Measurements from ENCODE around the gene BABAM2.
A peak's percentile ranks its signal among the peaks of the same experiment; 100 is the strongest.
"Not testable (repeated sequence)": the region's sequence is repeated elsewhere in the genome, so short reads cannot be mapped to it uniquely, and the experiment has no call there.

BABAM2 gene

GRCh38 chr2:27881815-27882583 is 8.5 kb upstream of the BABAM2 start:
- DNase-seq = not testable (repeated sequence)

- not testable (repeated sequence) for DNase-seq
Observed at GRCh38 chr2:27882584-27882922, 8.0 kb upstream of the BABAM2 start.

- DNase-seq = no peak
Observed at GRCh38 chr2:27884601-27885000, 5.9 kb upstream of the BABAM2 start.

DNA sequence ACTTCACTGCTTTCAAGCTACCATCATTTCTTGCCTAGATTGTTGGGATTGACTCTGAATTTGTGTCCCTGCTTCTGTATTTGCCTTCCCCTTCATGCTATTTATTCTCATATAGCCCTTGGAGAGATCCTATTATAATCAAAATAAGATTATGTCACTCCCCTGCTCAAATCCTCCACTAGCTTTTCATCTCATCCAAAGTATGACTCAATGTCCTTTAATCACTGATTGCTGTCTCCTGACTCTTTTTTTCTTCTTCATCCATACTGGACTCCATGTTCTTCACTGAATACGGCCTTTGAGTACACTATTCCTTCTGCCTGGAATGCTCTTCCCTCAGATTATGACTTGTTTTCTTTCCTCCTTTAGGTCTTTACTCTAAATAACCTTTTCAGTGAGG is 5.3 kb upstream of the BABAM2 start:
- no peak for DNase-seq

DNA sequence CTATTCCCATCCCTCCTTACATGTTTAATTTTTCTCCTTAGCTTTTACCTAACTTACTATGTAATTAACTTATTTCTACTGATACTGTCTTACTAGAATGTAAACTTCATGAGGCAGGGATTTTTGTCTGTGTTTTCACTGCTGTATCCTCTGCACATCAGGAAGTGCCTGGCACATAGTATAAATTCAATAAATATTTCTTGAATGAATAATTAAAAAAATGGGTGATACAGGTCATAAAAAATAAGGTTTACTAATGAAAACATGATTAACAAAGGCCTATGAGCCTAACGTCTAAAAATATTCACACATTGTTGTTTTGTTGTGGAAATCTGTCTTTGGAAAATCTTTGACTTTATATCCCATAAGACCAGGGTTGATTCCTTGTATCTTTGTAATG is 4.9 kb upstream of the BABAM2 start:
- no peak for DNase-seq

GRCh38 chr2:27886322-27886721 is 4.2 kb upstream of the BABAM2 start:
- DNase-seq = no peak

DNA sequence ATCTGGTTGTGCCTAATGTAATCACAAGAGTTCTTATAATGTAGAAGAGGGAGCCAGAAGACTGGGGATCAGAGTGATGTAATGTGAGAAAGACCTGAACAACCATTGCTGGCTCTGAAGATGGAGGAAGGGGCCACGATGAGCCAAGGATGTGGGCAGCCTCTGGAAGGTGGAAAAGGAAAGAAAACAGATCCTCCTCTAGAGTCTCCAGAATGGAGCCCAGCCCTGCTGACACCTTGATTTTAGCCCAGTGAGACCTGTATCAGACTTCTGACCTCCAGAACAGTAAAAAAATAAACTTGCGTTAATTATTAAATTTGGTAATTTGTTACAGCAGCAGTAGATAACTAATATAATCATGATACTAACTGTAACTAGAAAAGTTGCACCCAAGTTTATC is 3.4 kb upstream of the BABAM2 start:
- DNase-seq = no peak

DNA sequence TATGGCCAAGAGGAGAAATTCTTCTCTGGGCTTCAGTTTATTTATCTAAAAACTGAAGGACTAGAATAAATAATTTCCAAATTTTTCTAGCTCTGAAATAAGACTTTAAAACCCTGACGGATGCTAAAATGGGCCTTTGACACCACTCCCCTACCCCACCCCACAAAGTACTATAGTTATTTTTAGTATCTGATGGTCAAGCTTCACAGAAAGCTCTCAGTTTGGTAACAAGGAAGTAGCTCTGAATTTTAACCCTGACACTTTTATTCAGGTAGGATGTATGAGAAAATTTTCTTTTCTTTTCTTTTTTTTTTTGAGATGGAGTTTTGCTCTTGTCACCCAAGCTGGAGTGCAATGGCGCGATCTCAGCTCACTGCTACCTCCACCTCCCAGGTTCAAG is 2.7 kb upstream of the BABAM2 start:
- no peak for DNase-seq

DNA sequence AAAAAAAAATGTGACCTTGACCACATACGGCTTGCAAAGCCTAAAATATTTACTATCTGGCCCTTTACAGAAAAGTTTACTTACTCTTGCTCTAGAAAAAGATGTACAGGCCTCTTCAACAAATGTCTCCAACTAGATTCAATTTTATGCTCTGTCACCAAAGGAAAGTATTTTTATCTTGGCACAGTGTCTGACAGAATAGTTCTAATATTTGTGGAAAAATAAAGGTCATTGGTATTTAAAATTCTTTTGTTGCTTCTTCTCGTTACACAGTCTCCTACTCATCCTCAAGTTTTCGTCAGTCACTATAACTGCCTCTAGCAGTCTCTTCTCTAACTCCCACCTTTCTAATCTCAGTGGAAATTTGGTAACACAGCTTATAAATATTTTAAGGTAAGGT is 1.7 kb upstream of the BABAM2 start:
- DNase-seq = no peak

DNA sequence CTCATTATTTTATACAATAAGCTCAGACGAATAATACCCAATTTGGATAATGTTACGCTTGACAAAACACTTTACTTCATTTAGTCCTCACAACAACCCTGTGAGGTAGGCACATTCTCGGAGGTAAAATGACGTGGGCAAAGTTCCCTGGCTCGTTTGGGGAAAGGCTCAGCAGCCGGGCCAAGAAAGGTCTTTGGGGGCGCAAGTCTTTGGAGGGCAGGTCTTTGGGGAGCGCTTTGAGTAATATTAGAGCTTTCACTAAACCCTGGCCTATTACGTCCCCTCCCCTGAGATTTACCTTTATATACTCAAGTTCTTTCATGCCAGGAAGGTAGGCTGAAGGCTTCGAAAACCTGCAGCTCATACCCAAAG is 769 bp upstream of the BABAM2 start:
- DNase-seq = no peak

- peak; percentile 90 for DNase-seq
Observed at GRCh38 chr2:27890924-27891672, 569 bp downstream of the BABAM2 start.

GRCh38 chr2:27891673-27892105 is 1.2 kb downstream of the BABAM2 start:
- DNase-seq = no peak

GRCh38 chr2:27893006-27893405 is 2.5 kb downstream of the BABAM2 start:
- DNase-seq = peak; percentile 49

DNA sequence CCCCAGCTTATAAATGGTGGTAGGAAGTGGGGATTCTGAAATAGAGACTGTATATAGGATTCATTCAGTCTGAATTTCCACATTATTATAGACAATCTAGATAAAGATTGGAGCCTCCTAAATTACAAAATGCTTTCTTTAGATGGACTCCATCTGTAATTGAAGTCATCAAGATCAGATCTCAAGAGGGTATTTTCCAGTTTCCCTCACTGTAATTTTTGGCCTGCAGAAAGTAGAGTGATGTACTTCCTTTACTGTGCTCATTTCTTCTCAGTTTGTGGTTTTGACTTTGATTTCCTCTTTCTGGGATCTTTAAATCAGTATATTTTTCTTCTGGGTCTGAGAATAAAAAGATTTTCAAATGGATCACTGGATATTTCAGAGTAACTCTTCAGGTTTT is 7.2 kb downstream of the BABAM2 start:
- DNase-seq = peak; percentile 34

- peak; percentile 58 for DNase-seq
Observed at GRCh38 chr2:27901234-27901633, 10.7 kb downstream of the BABAM2 start.

GRCh38 chr2:27902098-27902497 is 11.6 kb downstream of the BABAM2 start:
- no peak for DNase-seq

- no peak for DNase-seq
Observed at GRCh38 chr2:27903018-27903417, 12.5 kb downstream of the BABAM2 start.

GRCh38 chr2:27903649-27904404 is 13.3 kb downstream of the BABAM2 start:
- DNase-seq = peak; percentile 43

GRCh38 chr2:27904405-27904665 is 13.8 kb downstream of the BABAM2 start:
- peak; percentile 64 for DNase-seq

GRCh38 chr2:27906074-27906473 is 15.5 kb downstream of the BABAM2 start:
- no peak for DNase-seq

DNA sequence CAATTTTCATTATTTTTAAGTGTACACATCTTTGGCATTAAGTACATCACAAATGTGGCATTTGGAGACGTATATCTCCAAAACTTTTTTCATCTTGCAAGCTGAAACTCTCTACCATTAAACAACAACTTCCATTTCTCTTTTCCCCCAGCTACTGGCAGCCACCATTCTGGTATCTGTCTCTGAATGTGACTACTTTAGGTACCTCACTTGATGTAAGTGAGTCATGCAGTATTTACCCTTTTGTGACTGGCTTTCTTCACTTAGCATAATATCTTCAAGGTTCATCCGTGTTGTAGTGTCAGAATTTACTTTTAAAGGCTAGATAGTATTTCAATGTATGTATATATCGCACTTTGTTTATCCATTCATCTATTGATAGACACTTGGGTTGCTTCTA is 17.0 kb downstream of the BABAM2 start:
- DNase-seq = no peak

DNA sequence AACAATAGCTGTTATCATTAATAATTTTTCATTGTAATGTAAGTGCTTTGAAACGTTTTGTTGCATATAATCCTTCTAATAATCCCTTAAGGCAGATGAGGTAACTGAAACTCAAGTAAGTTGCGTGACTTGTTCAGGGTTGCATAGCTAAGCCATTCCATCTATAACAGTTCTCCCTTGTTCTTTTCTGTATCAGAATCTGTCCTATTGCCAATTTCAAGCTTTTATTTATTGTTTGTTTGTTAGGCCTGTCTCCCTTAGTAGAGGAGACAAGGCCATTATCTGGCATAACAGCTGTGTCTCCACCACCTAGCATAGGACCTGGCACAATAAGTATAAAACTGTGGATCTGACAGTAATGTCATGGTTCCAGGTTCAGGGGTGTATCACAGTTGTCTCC is 19.4 kb downstream of the BABAM2 start:
- DNase-seq = no peak

- no peak for DNase-seq
Observed at GRCh38 chr2:27911458-27912210, 21.1 kb downstream of the BABAM2 start.
